Measurements from ENCODE around the gene DTNB.

DTNB gene

GRCh38 chr2:25333981-25334380 is 339.4 kb downstream of the DTNB start:
- Mint-ChIP-seq H3K4me3 (no peak overlapping the region), H3K9me3 (no peaks in the 10 kb centered on the region), H3K4me1 (peaks cover 80% of the 10 kb centered on the region), H3K27me3 (no peaks in the 10 kb centered on the region), H3K36me3 (peaks cover 29% of the 10 kb centered on the region), H3K27ac (peak overlapping the region; percentile 38)
- peak; percentile 14 for ATAC-seq

GRCh38 chr2:25332571-25332970 is 340.8 kb downstream of the DTNB start:
- ATAC-seq = no peak
- peak overlapping the region; percentile 31 for H3K27ac Mint-ChIP-seq
- peaks cover 39% of the 10 kb centered on the region for H3K36me3 Mint-ChIP-seq
- no peak overlapping the region for H3K4me3 Mint-ChIP-seq
- H3K27me3 Mint-ChIP-seq = no peaks in the 10 kb centered on the region
- H3K9me3 Mint-ChIP-seq = peaks cover 4% of the 10 kb centered on the region
- H3K4me1 Mint-ChIP-seq = peaks cover 66% of the 10 kb centered on the region

- no peak for ATAC-seq
- Mint-ChIP-seq H3K27me3 (no peaks in the 10 kb centered on the region), H3K4me3 (no peak overlapping the region), H3K9me3 (peaks cover 6% of the 10 kb centered on the region), H3K27ac (no peak overlapping the region), H3K36me3 (peaks cover 46% of the 10 kb centered on the region), H3K4me1 (peaks cover 58% of the 10 kb centered on the region)
Observed at GRCh38 chr2:25331686-25332365, 341.6 kb downstream of the DTNB start.

GRCh38 chr2:25330937-25331336 is 342.4 kb downstream of the DTNB start:
- no peak overlapping the region for H3K27ac Mint-ChIP-seq
- peaks cover 10% of the 10 kb centered on the region for H3K9me3 Mint-ChIP-seq
- no peak for ATAC-seq
- H3K4me3 Mint-ChIP-seq = no peak overlapping the region
- H3K4me1 Mint-ChIP-seq = peaks cover 51% of the 10 kb centered on the region
- no peaks in the 10 kb centered on the region for H3K27me3 Mint-ChIP-seq
- H3K36me3 Mint-ChIP-seq = peaks cover 55% of the 10 kb centered on the region

GRCh38 chr2:25330273-25330672 is 343.1 kb downstream of the DTNB start:
- peaks cover 61% of the 10 kb centered on the region for H3K36me3 Mint-ChIP-seq
- no peak for ATAC-seq
- H3K9me3 Mint-ChIP-seq = peaks cover 13% of the 10 kb centered on the region
- H3K27me3 Mint-ChIP-seq = no peaks in the 10 kb centered on the region
- H3K27ac Mint-ChIP-seq = no peak overlapping the region
- H3K4me3 Mint-ChIP-seq = no peak overlapping the region
- H3K4me1 Mint-ChIP-seq = peaks cover 45% of the 10 kb centered on the region

GRCh38 chr2:25328152-25329085 is 345.0 kb downstream of the DTNB start:
- Mint-ChIP-seq H3K27ac (no peak overlapping the region), H3K9me3 (peaks cover 13% of the 10 kb centered on the region), H3K4me3 (no peak overlapping the region), H3K36me3 (peaks cover 61% of the 10 kb centered on the region), H3K4me1 (peaks cover 29% of the 10 kb centered on the region), H3K27me3 (no peaks in the 10 kb centered on the region)
- ATAC-seq = no peak
